ENCODE results near the gene IL22. TPM values are rescaled to one million over a fixed set of nuclear protein-coding genes. Genes with fewer than 3 reads are reported as not detected.

IL22 gene
- total and polyA plus RNA-seq, 4 donors: not detected

DNA sequence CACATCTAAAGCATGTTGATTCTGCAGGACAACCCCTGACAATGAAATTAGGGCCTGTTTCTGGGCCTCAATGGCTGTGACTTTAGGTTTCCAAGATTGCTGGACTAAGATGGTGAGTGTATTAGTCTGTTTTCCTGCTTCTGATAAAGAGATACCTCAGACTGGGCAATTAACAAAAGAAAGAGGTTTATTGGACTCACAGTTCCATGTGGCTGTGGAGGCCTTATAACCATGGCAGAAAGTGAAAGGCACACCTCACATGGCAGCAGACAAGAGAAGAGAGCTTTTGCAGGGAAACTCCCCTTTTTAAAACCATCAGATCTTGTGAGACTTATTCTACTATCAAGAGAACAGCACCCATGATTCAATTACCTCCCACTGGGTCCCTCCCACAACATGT is 10.6 kb downstream of the IL22 start:
- H3K9me3 ChIP-seq (ENCODE audit: control insufficient read depth in 4 of 4, low read length in 3 of 4): no peaks in the 10 kb centered on the region
- H3K9ac ChIP-seq (ENCODE audit: low read depth in 1 of 2, low read length in 2 of 2): no peak overlapping the region
- TF ChIP-seq CTCF (IDR thresholded peaks at IDR 0.05; ENCODE audit: low read depth, low read length, missing input control) (no peak), GABPA (IDR thresholded peaks at IDR 0.05 in 1 of 2, conservative IDR thresholded peaks at IDR 0.05 in 1 of 2) (no peak), FOXA1 (IDR thresholded peaks at IDR 0.05) (no peak), MAX (IDR thresholded peaks at IDR 0.05) (no peak), EGR1 (IDR thresholded peaks at IDR 0.05; ENCODE audit: low read depth in 2 of 2) (no peak), JUND (IDR thresholded peaks at IDR 0.05) (no peak), SP1 (IDR thresholded peaks at IDR 0.05) (no peak), HNF4G (IDR thresholded peaks at IDR 0.05) (no peak), HNF4A (conservative IDR thresholded peaks at IDR 0.05) (no peak), TAF1 (conservative IDR thresholded peaks at IDR 0.05) (no peak), YY1 (IDR thresholded peaks at IDR 0.05) (no peak)
- TF ChIP-seq, protein P1, sequence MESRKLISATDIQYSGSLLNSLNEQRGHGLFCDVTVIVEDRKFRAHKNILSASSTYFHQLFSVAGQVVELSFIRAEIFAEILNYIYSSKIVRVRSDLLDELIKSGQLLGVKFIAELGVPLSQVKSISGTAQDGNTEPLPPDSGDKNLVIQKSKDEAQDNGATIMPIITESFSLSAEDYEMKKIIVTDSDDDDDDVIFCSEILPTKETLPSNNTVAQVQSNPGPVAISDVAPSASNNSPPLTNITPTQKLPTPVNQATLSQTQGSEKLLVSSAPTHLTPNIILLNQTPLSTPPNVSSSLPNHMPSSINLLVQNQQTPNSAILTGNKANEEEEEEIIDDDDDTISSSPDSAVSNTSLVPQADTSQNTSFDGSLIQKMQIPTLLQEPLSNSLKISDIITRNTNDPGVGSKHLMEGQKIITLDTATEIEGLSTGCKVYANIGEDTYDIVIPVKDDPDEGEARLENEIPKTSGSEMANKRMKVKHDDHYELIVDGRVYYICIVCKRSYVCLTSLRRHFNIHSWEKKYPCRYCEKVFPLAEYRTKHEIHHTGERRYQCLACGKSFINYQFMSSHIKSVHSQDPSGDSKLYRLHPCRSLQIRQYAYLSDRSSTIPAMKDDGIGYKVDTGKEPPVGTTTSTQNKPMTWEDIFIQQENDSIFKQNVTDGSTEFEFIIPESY (IDR thresholded peaks at IDR 0.05): no peak
- no peak for DNase-seq (ENCODE audit: low spot score)
- H3K4me1 ChIP-seq (ENCODE audit: control insufficient read depth in 4 of 4, insufficient read depth in 4 of 4, low read length in 3 of 4): peaks cover 0 to 3% (median 0%) of the 10 kb centered on the region in 4 donors
- H3K36me3 ChIP-seq (ENCODE audit: control insufficient read depth in 4 of 4, insufficient read depth in 3 of 4, low read depth in 1 of 4, low read length in 3 of 4): no peaks in the 10 kb centered on the region
- H3K27ac ChIP-seq (ENCODE audit: low read depth in 1 of 2, low read length in 2 of 2): no peak overlapping the region
- H3K27me3 ChIP-seq (ENCODE audit: control insufficient read depth in 4 of 4, insufficient read depth in 4 of 4, low read length in 3 of 4): no peaks in the 10 kb centered on the region
- no peak overlapping the region for H3K4me3 ChIP-seq (ENCODE audit: low read depth in 1 of 3, low read length in 3 of 3)

DNA sequence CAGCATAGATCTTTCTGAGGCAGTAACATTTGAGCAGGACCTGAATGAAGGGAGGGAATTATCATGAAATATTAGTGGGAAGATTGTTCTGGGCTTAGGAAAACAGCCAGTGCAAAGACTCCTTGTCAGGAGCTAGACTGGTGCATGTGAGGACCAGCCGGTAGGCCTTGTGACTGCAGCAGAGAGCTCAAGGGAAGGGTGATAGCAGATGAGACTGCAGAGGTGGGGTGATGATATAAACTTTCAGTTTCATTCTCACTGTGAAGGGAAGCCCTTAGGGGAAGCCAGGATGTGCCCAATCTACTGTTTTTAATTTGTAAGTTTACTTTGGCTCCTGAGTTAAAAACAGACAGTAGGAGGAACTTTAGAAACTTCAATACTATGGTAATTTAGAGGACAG is 12.4 kb downstream of the IL22 start:
- peaks cover 0 to 16% (median 2%) of the 10 kb centered on the region in 4 donors for H3K4me1 ChIP-seq (ENCODE audit: control insufficient read depth in 4 of 4, insufficient read depth in 4 of 4, low read length in 3 of 4)
- H3K27ac ChIP-seq (ENCODE audit: low read depth in 1 of 2, low read length in 2 of 2): peak overlapping the region in 1 of 2 donors; percentile 31
- DNase-seq (ENCODE audit: low spot score): no peak
- no peaks in the 10 kb centered on the region for H3K27me3 ChIP-seq (ENCODE audit: control insufficient read depth in 4 of 4, insufficient read depth in 4 of 4, low read length in 3 of 4)
- TF ChIP-seq, protein P2, sequence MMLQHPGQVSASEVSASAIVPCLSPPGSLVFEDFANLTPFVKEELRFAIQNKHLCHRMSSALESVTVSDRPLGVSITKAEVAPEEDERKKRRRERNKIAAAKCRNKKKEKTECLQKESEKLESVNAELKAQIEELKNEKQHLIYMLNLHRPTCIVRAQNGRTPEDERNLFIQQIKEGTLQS (IDR thresholded peaks at IDR 0.05): no peak
- H3K9me3 ChIP-seq (ENCODE audit: control insufficient read depth in 4 of 4, low read length in 3 of 4): no peaks in the 10 kb centered on the region
- H3K9ac ChIP-seq (ENCODE audit: low read depth in 1 of 2, low read length in 2 of 2): no peak overlapping the region
- H3K4me3 ChIP-seq (ENCODE audit: low read depth in 1 of 3, low read length in 3 of 3): peak overlapping the region in 1 of 3 donors; percentile 11
- H3K36me3 ChIP-seq (ENCODE audit: control insufficient read depth in 4 of 4, insufficient read depth in 3 of 4, low read depth in 1 of 4, low read length in 3 of 4): no peaks in the 10 kb centered on the region
- WGBS: 20% methylated on average over 1 of the region's 1 CpG

DNA sequence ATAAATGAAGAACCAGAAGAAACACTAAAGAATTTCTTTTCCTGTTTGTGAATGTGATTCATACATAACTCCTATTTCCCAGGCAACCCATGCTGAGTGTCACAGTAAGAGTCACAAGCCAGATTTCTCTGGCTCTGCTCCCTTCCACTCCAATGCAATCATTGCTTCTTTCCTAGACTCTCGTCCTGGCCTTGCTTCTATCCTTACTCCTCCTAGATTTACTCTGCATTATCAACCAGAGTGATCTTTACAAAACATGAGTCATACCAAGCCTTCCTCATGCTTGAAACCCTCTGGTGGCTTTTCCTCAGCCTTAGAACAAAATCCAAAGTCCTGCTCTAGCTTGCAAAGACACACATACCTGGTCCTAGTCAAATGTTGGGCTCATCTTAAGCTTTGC is 13.3 kb downstream of the IL22 start:
- H3K9ac ChIP-seq (ENCODE audit: low read depth in 1 of 2, low read length in 2 of 2): no peak overlapping the region
- H3K4me1 ChIP-seq (ENCODE audit: control insufficient read depth in 4 of 4, insufficient read depth in 4 of 4, low read length in 3 of 4): peaks cover 0 to 16% (median 2%) of the 10 kb centered on the region in 4 donors
- H3K27ac ChIP-seq (ENCODE audit: low read depth in 1 of 2, low read length in 2 of 2): no peak overlapping the region
- TF ChIP-seq, protein P2 (IDR thresholded peaks at IDR 0.05): no peak
- TF ChIP-seq, protein P1 (IDR thresholded peaks at IDR 0.05): no peak
- H3K9me3 ChIP-seq (ENCODE audit: control insufficient read depth in 4 of 4, low read length in 3 of 4): no peaks in the 10 kb centered on the region
- WGBS: 80% methylated on average over 1 of the region's 1 CpG
- no peak for DNase-seq (ENCODE audit: low spot score)
- H3K27me3 ChIP-seq (ENCODE audit: control insufficient read depth in 4 of 4, insufficient read depth in 4 of 4, low read length in 3 of 4): no peaks in the 10 kb centered on the region
- no peak overlapping the region for H3K4me3 ChIP-seq (ENCODE audit: low read depth in 1 of 3, low read length in 3 of 3)
- no peaks in the 10 kb centered on the region for H3K36me3 ChIP-seq (ENCODE audit: control insufficient read depth in 4 of 4, insufficient read depth in 3 of 4, low read depth in 1 of 4, low read length in 3 of 4)
